Endothelial cell of umbilical vein (primary cell): ENCODE data around the gene RPP25L. TPM values are rescaled to one million over a fixed set of nuclear protein-coding genes. Genes with fewer than 3 reads are reported as not detected.

Experiments used
- BruUV-seq: library from RNA; stranded (reverse); fragments of 400-500 nt; replicated peaks from 2 replicates; lab custom pipeline; 2021; lab: Mats Ljungman, UMichigan
- CTCF ChIA-PET: fragments of 300-600, 350-600 bp; sonication (Branson Sonifier 250); formaldehyde crosslinking; loops from one replicate; lab custom pipeline; 2021; ENCODE audit warnings: antibody characterized with exemption, inconsistent platforms; lab: Charles Lee
- POLR2A ChIA-PET: fragments of 300-600, 350-600 bp; sonication (Branson Sonifier 250); formaldehyde crosslinking; loops from one replicate; lab custom pipeline; 2021; ENCODE audit warnings: antibody characterized with exemption, inconsistent platforms; lab: Charles Lee
- DNase-seq: peaks from one replicate; pipeline ENCODE4 v3.0.0-alpha.2; 2011; ENCODE audit warnings: low read depth, low spot score
- FAIRE-seq: peaks from 2 replicates; lab custom pipeline; 2011; peaks lifted over from hg19 to GRCh38; lab: Jason Lieb, UNC
- H2AFZ ChIP-seq: 2 replicates; pipeline ENCODE4 v1.6.0; 2012; ENCODE audit warnings: low read depth, low read length, control low read depth, inconsistent platforms
- H3K27ac ChIP-seq: 2 replicates; pipeline ENCODE4 v1.5.1; 2011; ENCODE audit warnings: low read depth, mild to moderate bottlenecking, control low read depth, low read length, moderate library complexity; ENCODE audit not compliant: insufficient read depth
- H3K27me3 ChIP-seq, 2 experiments: 2 replicates each; pipeline versions ENCODE4 v1.6.0 to v1.6.1; 2011; ENCODE audit warnings: low read length in 2 of 2, mixed read lengths in 1 of 2; ENCODE audit not compliant: control insufficient read depth in 2 of 2, insufficient read depth in 2 of 2
- H3K36me3 ChIP-seq, 2 experiments: 2 replicates in 1 of 2; 3 replicates in 1 of 2; pipeline ENCODE4 v1.5.1; 2011; ENCODE audit warnings: low read length in 2 of 2, mild to moderate bottlenecking in 1 of 2, moderate library complexity in 1 of 2; ENCODE audit not compliant: control insufficient read depth in 2 of 2, insufficient read depth in 2 of 2; ENCODE audit errors: extremely low read depth in 1 of 2
- H3K4me1 ChIP-seq: 3 replicates; pipeline ENCODE4 v1.5.1; 2011; ENCODE audit warnings: mild to moderate bottlenecking, low read length; ENCODE audit not compliant: control insufficient read depth, insufficient read depth; ENCODE audit errors: extremely low read depth
- H3K4me2 ChIP-seq: 2 replicates; pipeline ENCODE4 v1.6.1; 2011; ENCODE audit warnings: low read length, control low read depth, mixed read lengths; ENCODE audit not compliant: insufficient read depth
- H3K4me3 ChIP-seq, 3 experiments: fragments of 200-600 bp in 1 of 3; sonication (generic), shearing (Covaris generic) in 1 of 3; replicated peaks in 1 of 3; 2 replicates each; pipeline ENCODE4 v1.5.1; 2011 to 2016; ENCODE audit warnings: control low read depth in 3 of 3, low read length in 3 of 3, mild to moderate bottlenecking in 2 of 3, inconsistent platforms in 1 of 3, low read depth in 1 of 3, moderate library complexity in 1 of 3; ENCODE audit not compliant: insufficient read depth in 1 of 3
- H3K79me2 ChIP-seq: 2 replicates; pipeline ENCODE4 v1.6.0; 2012; ENCODE audit warnings: low read length, inconsistent platforms; ENCODE audit not compliant: control insufficient read depth, insufficient read depth
- H3K9ac ChIP-seq: replicated peaks from 2 replicates; pipeline ENCODE3; 2011; ENCODE audit warnings: low read length, control low read depth; ENCODE audit not compliant: insufficient read depth; ENCODE audit errors: extremely low read depth
- H3K9me1 ChIP-seq: replicated peaks from 3 replicates; pipeline ENCODE4 v1.6.0; 2011; ENCODE audit warnings: mild to moderate bottlenecking, low read length; ENCODE audit not compliant: control insufficient read depth, insufficient read depth; ENCODE audit errors: extremely low read depth
- H3K9me3 ChIP-seq: replicated peaks from 2 replicates; pipeline ENCODE4 v1.5.1; 2012; ENCODE audit warnings: low read length, inconsistent platforms; ENCODE audit not compliant: control insufficient read depth, insufficient read depth
- H4K20me1 ChIP-seq: replicated peaks from 2 replicates; pipeline ENCODE3; 2011; ENCODE audit warnings: mild to moderate bottlenecking, low read length; ENCODE audit not compliant: control insufficient read depth, insufficient read depth; ENCODE audit errors: extremely low read depth
- EZH2 ChIP-seq: IDR thresholded peaks from 2 replicates; pipeline ENCODE4 v1.6.1; 2012; ENCODE audit warnings: borderline replicate concordance, low read depth, mild to moderate bottlenecking, moderate library complexity, low read length, inconsistent platforms; ENCODE audit not compliant: severe bottlenecking
- FOS ChIP-seq: IDR thresholded peaks from 2 replicates; pipeline ENCODE4 v1.6.1; 2011; ENCODE audit warnings: mild to moderate bottlenecking, low read length, moderate library complexity, borderline replicate concordance; ENCODE audit not compliant: insufficient read depth
- GATA2 ChIP-seq: IDR thresholded peaks from 2 replicates; pipeline ENCODE4 v1.7.0; 2011; ENCODE audit warnings: low read depth, mild to moderate bottlenecking, moderate library complexity, mixed read lengths, low read length; ENCODE audit not compliant: insufficient read length, insufficient read depth
- JUN ChIP-seq: IDR thresholded peaks from 2 replicates; pipeline ENCODE4 v1.6.1; 2011; ENCODE audit warnings: borderline replicate concordance, low read depth; ENCODE audit not compliant: insufficient read length, insufficient read depth
- MAX ChIP-seq: IDR thresholded peaks from 2 replicates; pipeline ENCODE4 v1.6.1; 2011; ENCODE audit not compliant: insufficient read depth, insufficient read length
- MYC ChIP-seq: IDR thresholded peaks from one replicate; pipeline ENCODE4 v1.6.1; 2011; ENCODE audit warnings: mild to moderate bottlenecking, low read depth, low read length
- POLR2A ChIP-seq: IDR thresholded peaks from 2 replicates; pipeline ENCODE4 v1.6.1; 2012; ENCODE audit warnings: low read depth, mild to moderate bottlenecking, control low read depth, low read length
- POLR2AphosphoS5 ChIP-seq: IDR thresholded peaks from 2 replicates; pipeline ENCODE4 v1.6.1; 2012; ENCODE audit warnings: low read depth, mild to moderate bottlenecking, control low read depth, low read length, moderate library complexity; ENCODE audit not compliant: insufficient read depth
- dilution Hi-C: fragments of 300-500 bp; cut with MboI; formaldehyde crosslinking; loops from one replicate; pipeline ENCODE4 v1.15.0; 2019; ENCODE audit warnings: low sequenced_read_pairs; ENCODE audit not compliant: extremely low pct_ligation_motif_present
- intact Hi-C: fragments of 100-400 bp; cut with micrococcal nuclease; formaldehyde crosslinking; loops from one replicate; pipeline ENCODE4 v1.10.0; 2022
- polyA plus RNA-seq, 4 experiments: library from polyadenylated mRNA; depleted of rRNA in 3 of 4; stranded (reverse) in 3 of 4; unstranded in 1 of 4; fragments of >200 nt; gene quantifications; 2 replicates each; pipeline versions ENCODE4 v1.2.1 to v1.2.3, GENCODE V29; 2011 to 2012; ENCODE audit warnings: missing spikeins in 1 of 4
- total RNA-seq: library from RNA; stranded (reverse); gene quantifications from 2 replicates; pipeline ENCODE4 v1.2.3, GENCODE V29; 2021
- TF ChIP-seq, protein P1 (sequence below), 2 donors: IDR thresholded peaks; 1 replicate in 1 of 2; 2 replicates in 1 of 2; pipeline ENCODE4 v1.5.1; 2011; ENCODE audit warnings: low read length in 2 of 2, mild to moderate bottlenecking in 2 of 2, moderate library complexity in 2 of 2, control low read depth in 1 of 2, inconsistent platforms in 1 of 2, low read depth in 1 of 2; ENCODE audit not compliant: insufficient read depth in 1 of 2; ENCODE audit errors: extremely low read depth in 1 of 2

RPP25L gene
- total and polyA plus RNA-seq, 2 donors (not counting 3 experiments of a cell fraction or from before 2014, with no cell fraction given) = 15.7 to 41.0 TPM

GRCh38 chr9:34573599-34574325 is 38.1 kb downstream of the RPP25L start:
- Histone ChIP-seq H3K36me3 (no peaks in the 10 kb centered on the region), H3K27ac (no peak overlapping the region), H3K9ac (no peak overlapping the region), H3K9me3 (no peaks in the 10 kb centered on the region), H3K27me3 (peaks cover 27 to 29% of the 10 kb centered on the region in 2 experiments), H3K4me1 (no peaks in the 10 kb centered on the region), H4K20me1 (no peaks in the 10 kb centered on the region), H3K4me2 (no peak overlapping the region), H2AFZ (no peak overlapping the region), H3K4me3 (no peak overlapping the region), H3K79me2 (no peaks in the 10 kb centered on the region), H3K9me1 (no peaks in the 10 kb centered on the region)
- dilution Hi-C loops = no loop called here
- ChIA-PET CTCF (interaction anchor here (1.0 to 1.7 kb wide), 2 partner anchors 18 to 170 kb away, joined by 3 to 8 read pairs; no protein-coding TSS in a partner anchor), POLR2A (no interaction called here)
- no peak for DNase-seq
- no TSS peak for BruUV-seq
- no peak for FAIRE-seq
- TF ChIP-seq EZH2 = no peak
- TF ChIP-seq MAX = no peak
- no peak for TF ChIP-seq FOS
- intact Hi-C loops = no loop called here

- Histone ChIP-seq H3K9ac (no peak overlapping the region), H4K20me1 (no peaks in the 10 kb centered on the region), H3K9me1 (no peaks in the 10 kb centered on the region), H3K79me2 (no peaks in the 10 kb centered on the region), H3K27ac (no peak overlapping the region), H2AFZ (no peak overlapping the region), H3K36me3 (no peaks in the 10 kb centered on the region), H3K4me2 (no peak overlapping the region), H3K27me3 (peaks cover 20 to 24% of the 10 kb centered on the region in 2 experiments), H3K4me3 (no peak overlapping the region), H3K9me3 (no peaks in the 10 kb centered on the region), H3K4me1 (no peaks in the 10 kb centered on the region)
- BruUV-seq = no TSS peak
- FAIRE-seq (no peak), DNase-seq (no peak)
- intact Hi-C loops = no loop called here
- dilution Hi-C loops = no loop called here
- CTCF ChIA-PET = no interaction called here
- TF ChIP-seq, protein P1, sequence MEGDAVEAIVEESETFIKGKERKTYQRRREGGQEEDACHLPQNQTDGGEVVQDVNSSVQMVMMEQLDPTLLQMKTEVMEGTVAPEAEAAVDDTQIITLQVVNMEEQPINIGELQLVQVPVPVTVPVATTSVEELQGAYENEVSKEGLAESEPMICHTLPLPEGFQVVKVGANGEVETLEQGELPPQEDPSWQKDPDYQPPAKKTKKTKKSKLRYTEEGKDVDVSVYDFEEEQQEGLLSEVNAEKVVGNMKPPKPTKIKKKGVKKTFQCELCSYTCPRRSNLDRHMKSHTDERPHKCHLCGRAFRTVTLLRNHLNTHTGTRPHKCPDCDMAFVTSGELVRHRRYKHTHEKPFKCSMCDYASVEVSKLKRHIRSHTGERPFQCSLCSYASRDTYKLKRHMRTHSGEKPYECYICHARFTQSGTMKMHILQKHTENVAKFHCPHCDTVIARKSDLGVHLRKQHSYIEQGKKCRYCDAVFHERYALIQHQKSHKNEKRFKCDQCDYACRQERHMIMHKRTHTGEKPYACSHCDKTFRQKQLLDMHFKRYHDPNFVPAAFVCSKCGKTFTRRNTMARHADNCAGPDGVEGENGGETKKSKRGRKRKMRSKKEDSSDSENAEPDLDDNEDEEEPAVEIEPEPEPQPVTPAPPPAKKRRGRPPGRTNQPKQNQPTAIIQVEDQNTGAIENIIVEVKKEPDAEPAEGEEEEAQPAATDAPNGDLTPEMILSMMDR (IDR thresholded peaks at IDR 0.05; ENCODE audit: extremely low read depth in 1 of 2, insufficient read depth in 1 of 2, low read depth in 1 of 2, low read length in 2 of 2) = no peak
- TF ChIP-seq POLR2AphosphoS5 = no peak
- TF ChIP-seq MAX = no peak
- no peak for TF ChIP-seq MYC
- TF ChIP-seq JUN = no peak
- TF ChIP-seq POLR2A = no peak
- no peak for TF ChIP-seq GATA2
- TF ChIP-seq FOS = no peak
- no peak for TF ChIP-seq EZH2
- POLR2A ChIA-PET = no interaction called here
Measured at GRCh38 chr9:34572628-34573027, 39.3 kb downstream of the RPP25L start.
